K562 (cell line): ENCODE results near the gene C1orf21. TPM values are rescaled to one million over a fixed set of nuclear protein-coding genes. Genes with fewer than 3 reads are reported as not detected.

ENCODE experiments used
- ATAC-seq: fragments of 200-7000 bp; cut with Tn5 transposase; 3 replicates; pipeline ENCODE4 v1.9.1; 2020; ENCODE audit warnings: moderate library complexity
- BruUV-seq: library from RNA; stranded (reverse); fragments of 400-500 nt; replicated peaks from 2 replicates; lab custom pipeline; 2021; lab: Mats Ljungman, UMichigan
- CTCF ChIA-PET: fragments of 300-600 bp; formaldehyde crosslinking; extraction: SDS; loops from one replicate; lab custom pipeline; 2021; ENCODE audit warnings: low intra/inter-chr PET ratio; lab: Yijun Ruan, JAX
- POLR2A ChIA-PET: fragments of 300-600, 350-650 bp; sonication (Branson Sonifier 250); formaldehyde crosslinking; extraction: SDS; loops from one replicate; lab custom pipeline; 2021; ENCODE audit warnings: antibody characterized with exemption, inconsistent platforms; lab: Yijun Ruan, JAX
- DNase-seq, 4 experiments: peaks; one replicate each; pipeline versions ENCODE4 v3.0.0 to v3.0.0-alpha.2; 2011 to 2018; ENCODE audit warnings: low spot score in 3 of 4, mixed read lengths in 3 of 4; ENCODE audit errors: extremely low read depth in 1 of 4
- FAIRE-seq: peaks from 2 replicates; lab custom pipeline; 2011; peaks lifted over from hg19 to GRCh38; lab: Jason Lieb, UNC
- H2AFZ ChIP-seq: 2 replicates; pipeline ENCODE4 v1.6.0; 2011; ENCODE audit warnings: low read depth, low read length, control low read depth, inconsistent platforms
- H3K27ac ChIP-seq: fragments of 200-600 bp; 3 replicates; pipeline ENCODE4 v1.8.0; 2011; ENCODE audit warnings: low read depth, mild to moderate bottlenecking, control low read depth, inconsistent platforms, low read length, moderate library complexity, mixed read lengths; ENCODE audit errors: extremely low read depth
- H3K27me3 ChIP-seq, 2 experiments: fragments of 300-600 bp in 1 of 2; 2 replicates in 1 of 2; 3 replicates in 1 of 2; pipeline versions ENCODE4 v1.6.0 to v1.8.0; 2011; ENCODE audit warnings: inconsistent platforms in 2 of 2, low read length in 2 of 2, mild to moderate bottlenecking in 1 of 2, mixed read lengths in 1 of 2, moderate library complexity in 1 of 2; ENCODE audit not compliant: control insufficient read depth in 2 of 2, insufficient read depth in 2 of 2
- H3K36me3 ChIP-seq: fragments of 300-600 bp; 3 replicates; pipeline ENCODE4 v1.8.0; 2011; ENCODE audit warnings: mild to moderate bottlenecking, low read length, inconsistent platforms; ENCODE audit not compliant: control insufficient read depth, insufficient read depth
- H3K4me1 ChIP-seq, 2 experiments: fragments of 200-600 bp in 1 of 2; replicated peaks in 1 of 2; 2 replicates in 1 of 2; 3 replicates in 1 of 2; pipeline versions ENCODE4 v1.5.1 to v1.8.0; 2011; ENCODE audit warnings: inconsistent platforms in 2 of 2, low read length in 2 of 2, mild to moderate bottlenecking in 1 of 2, mixed read lengths in 1 of 2, moderate library complexity in 1 of 2; ENCODE audit not compliant: control insufficient read depth in 2 of 2, insufficient read depth in 2 of 2
- H3K4me2 ChIP-seq: 2 replicates; pipeline ENCODE4 v1.6.1; 2011; ENCODE audit warnings: low read length, control low read depth, inconsistent platforms, mixed read lengths; ENCODE audit not compliant: insufficient read depth
- H3K4me3 ChIP-seq: fragments of 200-600 bp; sonication (generic), shearing (Covaris generic); 2 replicates; pipeline ENCODE4 v1.5.1; 2016; ENCODE audit warnings: control low read depth, inconsistent platforms
- H3K79me2 ChIP-seq: fragments of 200-600 bp; 3 replicates; pipeline ENCODE4 v1.8.0; 2011; ENCODE audit warnings: low read length, inconsistent platforms; ENCODE audit not compliant: control insufficient read depth, insufficient read depth
- H3K9ac ChIP-seq, 2 experiments: 2 replicates each; pipeline versions ENCODE4 v1.6.0 to v1.6.1; 2011; ENCODE audit warnings: low read depth in 2 of 2, low read length in 2 of 2, control low read depth in 1 of 2, inconsistent platforms in 1 of 2, mild to moderate bottlenecking in 1 of 2, mixed read lengths in 1 of 2; ENCODE audit not compliant: insufficient read depth in 1 of 2
- H3K9me1 ChIP-seq: one replicate; pipeline ENCODE4 v1.6.0; 2011; ENCODE audit warnings: inconsistent platforms, mild to moderate bottlenecking, low read length, moderate library complexity; ENCODE audit not compliant: control insufficient read depth, insufficient read depth
- H3K9me3 ChIP-seq: replicated peaks from 2 replicates; pipeline ENCODE4 v1.5.1; 2011; ENCODE audit warnings: low read depth, low read length, inconsistent platforms; ENCODE audit not compliant: control insufficient read depth, insufficient read depth
- H4K20me1 ChIP-seq: replicated peaks from 2 replicates; pipeline ENCODE4 v1.6.1; 2011; ENCODE audit warnings: low read length, inconsistent platforms, mixed read lengths; ENCODE audit not compliant: control insufficient read depth, insufficient read depth
- CREM ChIP-seq: IDR thresholded peaks from 2 replicates; pipeline ENCODE4 v1.6.1; 2014; ENCODE audit warnings: antibody characterized with exemption, low read depth
- FOSL1 ChIP-seq: fragments of 200-800 bp; sonication (Bioruptor generic); conservative IDR thresholded peaks from 2 replicates; pipeline ENCODE4 v1.6.1; 2016; ENCODE audit warnings: missing genetic modification characterization, missing compliant biosample characterization
- MYNN ChIP-seq, 2 experiments: sonication (generic); formaldehyde crosslinking in 1 of 2; IDR thresholded peaks; 2 replicates each; pipeline versions ENCODE4 v1.5.0 to v1.6.1; 2016 to 2020; ENCODE audit warnings: antibody characterized with exemption in 1 of 2, missing genetic modification reagents in 1 of 2
- NELFE ChIP-seq: IDR thresholded peaks from 2 replicates; pipeline ENCODE4 v1.6.1; 2011; ENCODE audit warnings: mild to moderate bottlenecking; ENCODE audit not compliant: insufficient read depth, insufficient read length
- PCBP1 ChIP-seq: fragments of 200-400 bp; formaldehyde crosslinking; IDR thresholded peaks from 2 replicates; pipeline ENCODE4 v1.6.1; 2018; ENCODE audit warnings: mild to moderate bottlenecking, low read depth, low read length; ENCODE audit not compliant: poor library complexity, severe bottlenecking
- POLR2AphosphoS5 ChIP-seq: IDR thresholded peaks from 2 replicates; pipeline ENCODE4 v1.6.1; 2011; ENCODE audit warnings: mild to moderate bottlenecking, low read depth, low read length, moderate library complexity; ENCODE audit not compliant: control insufficient read depth, insufficient read depth
- RBFOX2 ChIP-seq: fragments of 200-400 bp; formaldehyde crosslinking; IDR thresholded peaks from 2 replicates; pipeline ENCODE4 v1.6.1; 2017; ENCODE audit warnings: low read depth, mild to moderate bottlenecking, low read length, moderate library complexity
- SIX5 ChIP-seq, 2 experiments: IDR thresholded peaks; 2 replicates each; pipeline ENCODE4 v1.6.1; 2011; ENCODE audit warnings: low read length in 2 of 2, borderline replicate concordance in 1 of 2, low read depth in 1 of 2, mild to moderate bottlenecking in 1 of 2, moderate library complexity in 1 of 2; ENCODE audit not compliant: insufficient read depth in 1 of 2
- SREBF2 ChIP-seq: sonication (generic); formaldehyde crosslinking; IDR thresholded peaks from 2 replicates; pipeline ENCODE4 v1.4.0; 2020; ENCODE audit warnings: mild to moderate bottlenecking, missing genetic modification reagents
- SRSF3 ChIP-seq: fragments of 200-400 bp; formaldehyde crosslinking; IDR thresholded peaks from 2 replicates; pipeline ENCODE4 v1.6.1; 2016; ENCODE audit warnings: mild to moderate bottlenecking, low read length, moderate library complexity; ENCODE audit not compliant: insufficient read depth
- STAT5B ChIP-seq: fragments of 250-450 bp; sonication (Bioruptor Pico); IDR thresholded peaks from 2 replicates; pipeline ENCODE4 v1.8.0; 2021; ENCODE audit warnings: mild to moderate bottlenecking, inconsistent platforms
- TOE1 ChIP-seq, 2 experiments: fragments of 450-650 bp in 1 of 2; sonication (generic) in 1 of 2; formaldehyde crosslinking in 1 of 2; IDR thresholded peaks; 2 replicates each; pipeline versions ENCODE4 v1.7.1 to v1.8.0; 2016 to 2022; ENCODE audit warnings: borderline replicate concordance in 2 of 2, mild to moderate bottlenecking in 2 of 2, antibody characterized with exemption in 1 of 2, inconsistent platforms in 1 of 2, low read depth in 1 of 2, missing genetic modification reagents in 1 of 2, moderate library complexity in 1 of 2
- TRIM28 ChIP-seq: fragments of 450-650 bp; IDR thresholded peaks from 2 replicates; pipeline ENCODE4 v1.6.1; 2017
- VEZF1 ChIP-seq: fragments of 200-800 bp; sonication (Bioruptor generic); IDR thresholded peaks from 2 replicates; pipeline ENCODE4 v1.6.1; 2017; ENCODE audit warnings: missing genetic modification characterization, missing compliant biosample characterization
- ZBTB1 ChIP-seq: sonication (generic); formaldehyde crosslinking; IDR thresholded peaks from 2 replicates; pipeline ENCODE4 v1.8.1; 2023; ENCODE audit warnings: missing genetic modification reagents, low read depth, mild to moderate bottlenecking, borderline replicate concordance
- ZNF174 ChIP-seq: fragments of 250-450 bp; sonication (Bioruptor Pico); IDR thresholded peaks from 2 replicates; pipeline ENCODE4 v1.4.0; 2020; ENCODE audit warnings: mild to moderate bottlenecking
- ZNF639 ChIP-seq, 2 experiments: fragments of 200-800 bp in 1 of 2; sonication (Bioruptor generic) in 1 of 2; sonication (generic) in 1 of 2; formaldehyde crosslinking in 1 of 2; IDR thresholded peaks in 1 of 2; conservative IDR thresholded peaks in 1 of 2; 2 replicates each; pipeline versions ENCODE4 v1.5.0 to v1.6.1; 2016 to 2020; ENCODE audit warnings: missing compliant biosample characterization in 1 of 2, missing genetic modification characterization in 1 of 2, missing genetic modification reagents in 1 of 2
- ZNF77 ChIP-seq: fragments of 250-450 bp; sonication (Bioruptor Pico); IDR thresholded peaks from 2 replicates; pipeline ENCODE4 v1.5.0; 2020
- ZNF780A ChIP-seq: fragments of 250-450 bp; sonication (Bioruptor Pico); IDR thresholded peaks from 2 replicates; pipeline ENCODE4 v1.5.0; 2021; ENCODE audit warnings: mild to moderate bottlenecking
- in situ Hi-C: fragments of 300-500 bp; cut with MboI; formaldehyde crosslinking; loops from 4 replicates; pipeline ENCODE4 v1.15.0; 2018; ENCODE audit warnings: inconsistent platforms, mixed read lengths
- intact Hi-C: fragments of 100-400 bp; cut with micrococcal nuclease; formaldehyde crosslinking; loops from 2 replicates; pipeline ENCODE4 v1.14.2; 2022
- polyA plus RNA-seq, 8 experiments: library from polyadenylated mRNA; depleted of rRNA in 4 of 8; stranded (reverse) in 5 of 8; unstranded in 3 of 8; fragments of >200 nt; fragmentation: Nextera tagmentation in 2 of 8; fragmentation: Illumina TruSeq in 1 of 8; extraction: Ambion mirVana in 2 of 8; extraction: Trizol in 1 of 8; gene quantifications; 2 replicates each; pipeline versions ENCODE4 v1.2.1 to v1.2.3, GENCODE V29; 2011 to 2014; ENCODE audit warnings: inconsistent platforms in 1 of 8, missing spikeins in 1 of 8
- total RNA-seq, 7 experiments: library from RNA; depleted of rRNA in 6 of 7; stranded (reverse); fragments of >200 nt in 6 of 7; fragmentation: Illumina TruSeq in 2 of 7; extraction: Trizol in 2 of 7; gene quantifications; 2 replicates each; pipeline versions ENCODE4 v1.2.1 to v1.2.3, GENCODE V29; 2011 to 2021; ENCODE audit warnings: low replicate concordance in 1 of 7

The C1orf21 gene
- total and polyA plus RNA-seq, 9 of the 15 experiments (the other 6 are each of a cell fraction or from before 2014, with no cell fraction given): under 0.01 to 0.31 (median 0.07) TPM

DNA sequence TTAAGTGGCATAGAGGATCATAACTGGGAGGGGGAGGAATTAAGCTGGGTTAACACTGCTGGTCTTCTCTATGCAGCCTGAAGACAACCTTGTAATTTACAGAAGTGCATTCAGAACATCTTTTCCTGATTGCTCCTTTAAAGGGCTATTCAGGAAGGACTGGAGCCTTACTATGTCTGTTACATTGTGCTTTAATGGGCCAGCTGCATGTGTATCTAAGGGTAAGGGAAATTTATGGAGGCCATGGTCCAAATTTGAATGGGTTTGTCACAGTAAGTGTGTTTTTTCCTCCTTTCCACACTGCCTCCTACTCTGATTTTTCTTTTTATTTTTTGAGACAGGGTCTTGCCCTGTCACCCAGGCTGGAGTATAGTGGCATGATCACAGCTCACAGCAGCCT lies 19.6 kb downstream of the C1orf21 start:
- Histone ChIP-seq H3K36me3 (no peaks in the 10 kb centered on the region), H2AFZ (no peak overlapping the region), H3K4me3 (no peak overlapping the region), H3K4me2 (no peak overlapping the region), H3K27ac (no peak overlapping the region), H3K9me3 (no peaks in the 10 kb centered on the region), H3K4me1 (no peaks in the 10 kb centered on the region), H3K27me3 (peaks cover 0 to 2% of the 10 kb centered on the region in 2 experiments; a peak in 1 of 5 replicates), H4K20me1 (no peaks in the 10 kb centered on the region), H3K9ac (no peak overlapping the region), H3K79me2 (no peaks in the 10 kb centered on the region), H3K9me1 (no peaks in the 10 kb centered on the region)
- no peak for FAIRE-seq
- TF ChIP-seq MYNN (IDR thresholded peaks at IDR 0.05) (no peak), MYNN (CRISPR knock-in tag; IDR thresholded peaks at IDR 0.05) (no peak), PCBP1 (no peak), POLR2AphosphoS5 (no peak), ZNF639 (CRISPR knock-in tag; conservative IDR thresholded peaks at IDR 0.05 in 1 of 2, IDR thresholded peaks at IDR 0.05 in 1 of 2) (no peak), TOE1 (IDR thresholded peaks at IDR 0.05; ENCODE audit: borderline replicate concordance) (no peak), TOE1 (CRISPR knock-in tag; IDR thresholded peaks at IDR 0.05; ENCODE audit: borderline replicate concordance, low read depth) (no peak), ZNF77 (CRISPR knock-in tag) (no peak), ZNF174 (CRISPR knock-in tag) (no peak), STAT5B (no peak), SIX5 (IDR thresholded peaks at IDR 0.05; ENCODE audit: borderline replicate concordance in 1 of 2, insufficient read depth in 1 of 2, low read depth in 1 of 2, low read length in 2 of 2) (no peak), SRSF3 (no peak), ZNF780A (CRISPR knock-in tag) (no peak), SREBF2 (CRISPR knock-in tag) (no peak), ZBTB1 (CRISPR knock-in tag) (no peak), NELFE (no peak), FOSL1 (tag) (no peak), CREM (no peak), VEZF1 (CRISPR knock-in tag) (no peak), RBFOX2 (no peak), TRIM28 (no peak)
- intact Hi-C loops (no loop called here), in situ Hi-C loops (no loop called here)
- no peak for ATAC-seq
- CTCF ChIA-PET: no interaction called here
- POLR2A ChIA-PET: interaction anchor here (0.5 kb wide), 1 partner anchor 558 kb away, joined by 3 read pairs; no protein-coding TSS in a partner anchor
- no TSS peak for BruUV-seq
- no peak for DNase-seq
